ENCODE data around the gene PDS5A.
"Not testable (repeated sequence)": the region's sequence is repeated elsewhere in the genome, so short reads cannot be mapped to it uniquely, and the experiment has no call there.

Gene PDS5A

GRCh38 chr4:39975488-39976089 lies 2.1 kb downstream of the PDS5A start:
- H2BK15ac ChIP-seq (replicated peaks; ENCODE audit: low read depth) = no peak overlapping the region
- H3K36me3 ChIP-seq (ENCODE audit: control insufficient read depth, insufficient read depth, low read length) = peaks cover 9% of the 10 kb centered on the region
- no peak overlapping the region for H2AK5ac ChIP-seq (ENCODE audit: low read length)
- no peaks in the 10 kb centered on the region for H3K27me3 ChIP-seq (ENCODE audit: insufficient read depth, low read length, poor library complexity)
- no peak overlapping the region for H3K4me2 ChIP-seq (ENCODE audit: low read length)
- no peak overlapping the region for H2BK5ac ChIP-seq (ENCODE audit: low read length)
- peak overlapping the region; percentile 98 for H3K9ac ChIP-seq (ENCODE audit: low read length)
- no peak overlapping the region for H3K27ac ChIP-seq (ENCODE audit: low read depth, low read length)
- no peak for DNase-seq
- H3K79me1 ChIP-seq (ENCODE audit: low read length) = peaks cover 9% of the 10 kb centered on the region
- no peak overlapping the region for H2BK120ac ChIP-seq (ENCODE audit: low read depth, low read length)
- no CpG with 5 or more reads among the region's 4 CpGs for WGBS (ENCODE audit: extremely low coverage, insufficient coverage, low lambda C conversion rate)
- H3K23ac ChIP-seq (ENCODE audit: low read length) = no peak overlapping the region
- no peak overlapping the region for H4K8ac ChIP-seq (ENCODE audit: low read depth, low read length)
- peaks cover 1% of the 10 kb centered on the region for H3K4me1 ChIP-seq (ENCODE audit: control insufficient read depth, low read depth, low read length)
- no peak overlapping the region for H3K18ac ChIP-seq (ENCODE audit: low read length)
- no peak overlapping the region for H4K5ac ChIP-seq (ENCODE audit: low read length)
- H3K4ac ChIP-seq (ENCODE audit: low read depth, low read length) = no peak overlapping the region
- peak overlapping the region; percentile 37 for H3K56ac ChIP-seq (ENCODE audit: low read length)
- peaks cover 40% of the 10 kb centered on the region for H3K79me2 ChIP-seq (ENCODE audit: control insufficient read depth, insufficient read depth, low read length)
- H3K4me3 ChIP-seq (ENCODE audit: low read length) = no peak overlapping the region

GRCh38 chr4:39973052-39973451 lies 4.7 kb downstream of the PDS5A start:
- not testable (repeated sequence) for H3K4me2 ChIP-seq (ENCODE audit: low read length); H2BK120ac ChIP-seq (ENCODE audit: low read depth, low read length); H3K4me3 ChIP-seq (ENCODE audit: low read length); H4K5ac ChIP-seq (ENCODE audit: low read length); H3K4me1 ChIP-seq (ENCODE audit: control insufficient read depth, low read depth, low read length); DNase-seq; H3K4ac ChIP-seq (ENCODE audit: low read depth, low read length); H3K79me1 ChIP-seq (ENCODE audit: low read length); H2AK5ac ChIP-seq (ENCODE audit: low read length); H3K18ac ChIP-seq (ENCODE audit: low read length); H2BK5ac ChIP-seq (ENCODE audit: low read length); H2BK15ac ChIP-seq (replicated peaks; ENCODE audit: low read depth); H3K27ac ChIP-seq (ENCODE audit: low read depth, low read length); H3K27me3 ChIP-seq (ENCODE audit: insufficient read depth, low read length, poor library complexity); H3K9ac ChIP-seq (ENCODE audit: low read length); H3K36me3 ChIP-seq (ENCODE audit: control insufficient read depth, insufficient read depth, low read length); H4K8ac ChIP-seq (ENCODE audit: low read depth, low read length); H3K56ac ChIP-seq (ENCODE audit: low read length); H3K23ac ChIP-seq (ENCODE audit: low read length)
- H3K79me2 ChIP-seq (ENCODE audit: control insufficient read depth, insufficient read depth, low read length) = peaks cover 61% of the 10 kb centered on the region
- no CpG with 5 or more reads among the region's 6 CpGs for WGBS (ENCODE audit: extremely low coverage, insufficient coverage, low lambda C conversion rate)

DNA sequence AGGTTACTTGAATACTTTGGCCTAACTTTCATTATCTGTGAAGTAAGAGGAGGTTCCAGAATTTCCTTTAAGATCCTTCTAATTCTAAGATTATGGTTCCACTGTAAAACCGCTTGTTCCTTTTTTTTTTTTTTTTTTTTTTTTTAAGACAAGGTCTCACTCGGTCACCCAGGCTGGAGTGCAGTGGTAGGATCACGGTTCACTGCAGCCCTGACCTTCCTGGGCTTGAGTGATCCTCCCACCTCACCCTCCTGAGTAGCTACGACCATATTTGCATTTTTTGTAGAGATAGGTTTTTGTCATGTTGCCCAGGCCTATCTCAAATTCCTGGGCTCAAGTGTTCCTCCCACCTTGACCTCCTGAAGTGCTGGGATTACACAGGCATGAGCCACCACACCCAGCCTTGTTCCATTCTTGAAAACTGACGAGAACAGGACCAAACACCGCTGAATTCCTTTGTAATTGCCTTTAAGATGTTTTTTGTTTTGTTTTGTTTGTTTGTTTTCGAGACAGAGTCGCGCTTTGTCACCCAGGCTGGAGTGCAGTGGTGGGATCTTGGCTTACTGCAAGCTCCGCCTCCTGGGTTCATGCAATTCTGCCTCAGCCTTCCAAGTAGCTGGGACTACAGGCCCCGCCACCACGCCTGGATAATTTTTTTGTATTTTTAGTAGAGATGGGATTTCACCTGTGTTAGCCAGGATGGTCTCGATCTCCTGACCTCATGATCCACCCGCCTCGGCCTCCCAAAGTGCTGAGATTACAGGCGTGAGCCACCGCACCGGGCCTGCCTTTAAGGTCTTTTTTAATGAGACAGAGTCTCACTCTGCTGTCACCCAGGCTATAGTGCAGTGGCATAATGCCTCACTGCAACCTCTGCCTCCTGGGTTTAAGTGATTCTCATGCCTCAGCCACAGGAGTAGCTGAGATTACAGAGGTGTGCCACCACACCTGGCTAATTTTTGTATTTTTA lies 6.8 kb downstream of the PDS5A start:
- Histone ChIP-seq H4K8ac (ENCODE audit: low read depth, low read length) (no peak overlapping the region), H3K27me3 (ENCODE audit: insufficient read depth, low read length, poor library complexity) (no peaks in the 10 kb centered on the region), H3K18ac (ENCODE audit: low read length) (no peak overlapping the region), H3K56ac (ENCODE audit: low read length) (no peak overlapping the region), H4K5ac (ENCODE audit: low read length) (no peak overlapping the region), H3K36me3 (ENCODE audit: control insufficient read depth, insufficient read depth, low read length) (peaks cover 9% of the 10 kb centered on the region), H3K4ac (ENCODE audit: low read depth, low read length) (no peak overlapping the region), H3K79me2 (ENCODE audit: control insufficient read depth, insufficient read depth, low read length) (peaks cover 67% of the 10 kb centered on the region), H3K27ac (ENCODE audit: low read depth, low read length) (no peak overlapping the region), H3K4me2 (ENCODE audit: low read length) (no peak overlapping the region), H3K79me1 (ENCODE audit: low read length) (peaks cover 9% of the 10 kb centered on the region), H3K4me3 (ENCODE audit: low read length) (no peak overlapping the region), H2BK120ac (ENCODE audit: low read depth, low read length) (no peak overlapping the region), H3K9ac (ENCODE audit: low read length) (no peak overlapping the region), H2BK15ac (replicated peaks; ENCODE audit: low read depth) (no peak overlapping the region), H2AK5ac (ENCODE audit: low read length) (no peak overlapping the region), H2BK5ac (ENCODE audit: low read length) (no peak overlapping the region), H3K23ac (ENCODE audit: low read length) (no peak overlapping the region), H3K4me1 (ENCODE audit: control insufficient read depth, low read depth, low read length) (peaks cover 1% of the 10 kb centered on the region)
- WGBS (ENCODE audit: extremely low coverage, insufficient coverage, low lambda C conversion rate) = no CpG with 5 or more reads among the region's 18 CpGs
- peak; percentile 87 for DNase-seq

DNA sequence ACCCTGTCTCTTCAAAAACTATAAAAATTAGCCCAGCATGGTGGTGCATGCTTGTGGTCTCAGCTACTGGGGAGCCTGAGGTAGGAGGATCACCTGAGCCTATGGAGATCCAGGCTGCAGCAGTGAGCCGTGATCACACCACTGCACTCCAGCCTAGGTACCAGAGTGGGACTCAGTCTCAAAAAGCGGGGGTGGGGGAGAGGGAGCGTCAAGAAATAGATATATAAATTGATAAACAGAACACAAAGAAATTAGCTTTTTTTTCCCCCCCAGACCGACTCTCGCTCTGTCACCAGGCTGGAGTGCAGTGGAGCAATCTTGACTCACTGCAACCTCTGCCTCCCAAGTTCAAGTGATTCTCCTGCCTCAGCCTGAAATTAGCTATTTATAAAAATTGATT lies 14.1 kb downstream of the PDS5A start:
- H4K8ac ChIP-seq (ENCODE audit: low read depth, low read length) = no peak overlapping the region
- no peak overlapping the region for H3K4me3 ChIP-seq (ENCODE audit: low read length)
- no peaks in the 10 kb centered on the region for H3K27me3 ChIP-seq (ENCODE audit: insufficient read depth, low read length, poor library complexity)
- peaks cover 77% of the 10 kb centered on the region for H3K79me2 ChIP-seq (ENCODE audit: control insufficient read depth, insufficient read depth, low read length)
- peaks cover 9% of the 10 kb centered on the region for H3K79me1 ChIP-seq (ENCODE audit: low read length)
- no peak overlapping the region for H2BK120ac ChIP-seq (ENCODE audit: low read depth, low read length)
- H3K27ac ChIP-seq (ENCODE audit: low read depth, low read length) = no peak overlapping the region
- no peak overlapping the region for H3K4ac ChIP-seq (ENCODE audit: low read depth, low read length)
- H3K4me1 ChIP-seq (ENCODE audit: control insufficient read depth, low read depth, low read length) = no peaks in the 10 kb centered on the region
- no peak overlapping the region for H4K5ac ChIP-seq (ENCODE audit: low read length)
- H3K18ac ChIP-seq (ENCODE audit: low read length) = no peak overlapping the region
- H3K36me3 ChIP-seq (ENCODE audit: control insufficient read depth, insufficient read depth, low read length) = no peaks in the 10 kb centered on the region
- no peak overlapping the region for H2BK5ac ChIP-seq (ENCODE audit: low read length)
- no peak overlapping the region for H3K9ac ChIP-seq (ENCODE audit: low read length)
- no CpG with 5 or more reads among the region's 5 CpGs for WGBS (ENCODE audit: extremely low coverage, insufficient coverage, low lambda C conversion rate)
- H3K4me2 ChIP-seq (ENCODE audit: low read length) = no peak overlapping the region
- DNase-seq = no peak
- no peak overlapping the region for H3K23ac ChIP-seq (ENCODE audit: low read length)
- no peak overlapping the region for H2AK5ac ChIP-seq (ENCODE audit: low read length)
- H2BK15ac ChIP-seq (replicated peaks; ENCODE audit: low read depth) = no peak overlapping the region
- H3K56ac ChIP-seq (ENCODE audit: low read length) = no peak overlapping the region

DNA sequence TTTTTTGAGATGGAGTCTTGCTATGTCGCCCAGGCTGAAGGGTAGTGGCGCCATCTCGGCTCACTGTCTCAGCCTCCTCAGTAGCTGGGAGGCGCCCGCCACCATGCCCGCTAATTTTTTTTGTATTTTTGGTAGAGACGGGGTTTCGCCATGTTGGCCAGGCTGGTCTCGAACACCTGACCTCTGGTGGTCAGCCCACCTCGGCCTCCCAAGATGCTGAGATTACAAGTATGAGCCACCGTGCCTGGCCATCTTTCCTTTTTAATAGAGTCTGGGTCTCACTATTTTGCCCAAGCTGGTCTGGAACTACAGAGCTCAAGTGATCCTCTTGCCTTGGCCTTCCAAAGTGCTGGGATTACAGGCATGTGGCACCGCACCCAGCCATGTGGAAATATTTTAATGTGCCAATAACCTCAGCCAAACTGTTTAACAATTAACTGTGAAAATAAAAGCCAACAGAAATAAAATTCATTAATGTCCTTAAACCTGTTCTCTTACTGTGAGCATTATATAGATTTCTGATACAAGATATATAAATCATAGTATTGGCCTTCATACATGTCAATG lies 16.3 kb downstream of the PDS5A start:
- Histone ChIP-seq H3K23ac (ENCODE audit: low read length) (no peak overlapping the region), H3K4me3 (ENCODE audit: low read length) (no peak overlapping the region), H3K79me1 (ENCODE audit: low read length) (peaks cover 9% of the 10 kb centered on the region), H2BK5ac (ENCODE audit: low read length) (no peak overlapping the region), H4K8ac (ENCODE audit: low read depth, low read length) (no peak overlapping the region), H3K27me3 (ENCODE audit: insufficient read depth, low read length, poor library complexity) (no peaks in the 10 kb centered on the region), H3K36me3 (ENCODE audit: control insufficient read depth, insufficient read depth, low read length) (no peaks in the 10 kb centered on the region), H2BK15ac (replicated peaks; ENCODE audit: low read depth) (no peak overlapping the region), H2AK5ac (ENCODE audit: low read length) (no peak overlapping the region), H3K9ac (ENCODE audit: low read length) (no peak overlapping the region), H3K4me1 (ENCODE audit: control insufficient read depth, low read depth, low read length) (no peaks in the 10 kb centered on the region), H4K5ac (ENCODE audit: low read length) (no peak overlapping the region), H3K27ac (ENCODE audit: low read depth, low read length) (no peak overlapping the region), H3K18ac (ENCODE audit: low read length) (no peak overlapping the region), H3K79me2 (ENCODE audit: control insufficient read depth, insufficient read depth, low read length) (peaks cover 79% of the 10 kb centered on the region), H3K4ac (ENCODE audit: low read depth, low read length) (no peak overlapping the region), H3K56ac (ENCODE audit: low read length) (no peak overlapping the region), H3K4me2 (ENCODE audit: low read length) (no peak overlapping the region), H2BK120ac (ENCODE audit: low read depth, low read length) (no peak overlapping the region)
- no peak for DNase-seq
- no CpG with 5 or more reads among the region's 12 CpGs for WGBS (ENCODE audit: extremely low coverage, insufficient coverage, low lambda C conversion rate)
